Spleen (tissue), 7 donors: ENCODE results near the gene HOXA6.

Experiments used
- POLR2A ChIP-seq, 3 donors: fragments of 450-650 bp; IDR thresholded peaks; one replicate each; pipeline ENCODE4 v1.5.1; 2017; ENCODE audit warnings: antibody characterized with exemption in 3 of 3, mild to moderate bottlenecking in 1 of 3
- TF ChIP-seq, protein P1 (sequence below), 11 experiments: fragments of 200-600 bp in 7 of 11; fragments of 450-650 bp in 4 of 11; sonication (generic) in 4 of 11; IDR thresholded peaks in 8 of 11; conservative IDR thresholded peaks in 3 of 11; 1 replicate in 7 of 11; 2 replicates in 4 of 11; pipeline versions ENCODE4 v1.4.0 to v1.8.0; 2016 to 2021; ENCODE audit warnings: antibody characterized with exemption in 11 of 11, inconsistent platforms in 4 of 11, mild to moderate bottlenecking in 1 of 11
- donor health status: DM: no; HTN: no; CAD: no; lungs with moderate emphysema.
- donor health status: DM: no; HTN: no; CAD: no.
- donor health status: DM: no; HTN: no; CAD: no.

DNA sequence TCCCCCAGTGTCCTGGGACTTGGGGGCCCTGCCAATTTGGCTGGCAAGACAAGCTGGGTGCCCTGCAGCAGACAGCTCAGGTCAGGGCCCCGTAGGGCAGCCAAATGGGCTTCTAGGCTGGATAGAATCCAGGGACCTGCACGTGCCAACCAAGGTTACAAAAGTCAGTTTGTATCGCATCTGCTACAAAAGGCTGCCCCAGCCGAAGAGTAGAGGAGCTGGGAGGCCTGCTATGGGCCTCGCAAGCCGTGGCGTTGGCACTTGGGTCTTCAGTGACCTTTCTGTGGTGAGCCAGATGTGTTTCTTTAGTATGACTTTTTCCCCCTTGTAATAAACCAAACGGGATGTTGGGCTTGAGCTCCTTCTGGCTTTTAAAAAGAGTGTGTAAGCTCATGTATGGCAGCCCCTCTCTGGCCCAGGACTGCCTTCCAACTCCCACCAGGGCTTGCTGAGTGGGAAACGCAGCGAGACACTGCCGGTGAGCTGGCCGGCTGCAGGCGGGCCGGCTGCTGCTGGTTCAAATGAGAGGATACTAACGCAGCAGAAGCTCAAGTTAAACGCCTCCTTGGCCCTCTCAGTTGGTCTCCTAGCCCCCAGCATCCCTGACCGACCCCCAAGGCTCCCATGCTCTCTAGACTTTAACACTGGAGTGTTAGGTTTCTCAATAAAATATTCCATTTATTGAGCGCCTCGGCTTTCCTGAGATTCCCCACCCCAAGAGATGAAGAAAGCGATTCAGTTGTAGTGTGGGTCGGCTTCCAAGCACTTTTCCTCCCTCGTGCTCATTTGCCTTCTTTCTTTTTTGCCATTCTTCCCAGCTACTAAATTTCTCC lies 29.6 kb upstream of the HOXA6 start:
- no peak for TF ChIP-seq POLR2A (IDR thresholded peaks at IDR 0.05)
- TF ChIP-seq, protein P1, sequence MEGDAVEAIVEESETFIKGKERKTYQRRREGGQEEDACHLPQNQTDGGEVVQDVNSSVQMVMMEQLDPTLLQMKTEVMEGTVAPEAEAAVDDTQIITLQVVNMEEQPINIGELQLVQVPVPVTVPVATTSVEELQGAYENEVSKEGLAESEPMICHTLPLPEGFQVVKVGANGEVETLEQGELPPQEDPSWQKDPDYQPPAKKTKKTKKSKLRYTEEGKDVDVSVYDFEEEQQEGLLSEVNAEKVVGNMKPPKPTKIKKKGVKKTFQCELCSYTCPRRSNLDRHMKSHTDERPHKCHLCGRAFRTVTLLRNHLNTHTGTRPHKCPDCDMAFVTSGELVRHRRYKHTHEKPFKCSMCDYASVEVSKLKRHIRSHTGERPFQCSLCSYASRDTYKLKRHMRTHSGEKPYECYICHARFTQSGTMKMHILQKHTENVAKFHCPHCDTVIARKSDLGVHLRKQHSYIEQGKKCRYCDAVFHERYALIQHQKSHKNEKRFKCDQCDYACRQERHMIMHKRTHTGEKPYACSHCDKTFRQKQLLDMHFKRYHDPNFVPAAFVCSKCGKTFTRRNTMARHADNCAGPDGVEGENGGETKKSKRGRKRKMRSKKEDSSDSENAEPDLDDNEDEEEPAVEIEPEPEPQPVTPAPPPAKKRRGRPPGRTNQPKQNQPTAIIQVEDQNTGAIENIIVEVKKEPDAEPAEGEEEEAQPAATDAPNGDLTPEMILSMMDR (IDR thresholded peaks at IDR 0.05 in 8 of 11, conservative IDR thresholded peaks at IDR 0.05 in 3 of 11), result no peak
